SU-DHL-6 (cell line): ENCODE results near the gene TKT.

ENCODE experiments used
- EZH2phosphoT487 ChIP-seq: fragments of 200-600 bp; sonication (generic), shearing (Covaris generic); conservative IDR thresholded peaks from 2 replicates; pipeline ENCODE4 v1.6.1; 2018; ENCODE audit warnings: mild to moderate bottlenecking, antibody characterized with exemption, low read length, moderate library complexity, mixed read lengths
- TF ChIP-seq, protein P1 (sequence below): fragments of 200-600 bp; sonication (generic); IDR thresholded peaks from one replicate; pipeline ENCODE4 v1.5.1; 2017; ENCODE audit warnings: antibody characterized with exemption, mild to moderate bottlenecking, low read length, moderate library complexity; ENCODE audit not compliant: insufficient read depth, poor library complexity, severe bottlenecking

DNA sequence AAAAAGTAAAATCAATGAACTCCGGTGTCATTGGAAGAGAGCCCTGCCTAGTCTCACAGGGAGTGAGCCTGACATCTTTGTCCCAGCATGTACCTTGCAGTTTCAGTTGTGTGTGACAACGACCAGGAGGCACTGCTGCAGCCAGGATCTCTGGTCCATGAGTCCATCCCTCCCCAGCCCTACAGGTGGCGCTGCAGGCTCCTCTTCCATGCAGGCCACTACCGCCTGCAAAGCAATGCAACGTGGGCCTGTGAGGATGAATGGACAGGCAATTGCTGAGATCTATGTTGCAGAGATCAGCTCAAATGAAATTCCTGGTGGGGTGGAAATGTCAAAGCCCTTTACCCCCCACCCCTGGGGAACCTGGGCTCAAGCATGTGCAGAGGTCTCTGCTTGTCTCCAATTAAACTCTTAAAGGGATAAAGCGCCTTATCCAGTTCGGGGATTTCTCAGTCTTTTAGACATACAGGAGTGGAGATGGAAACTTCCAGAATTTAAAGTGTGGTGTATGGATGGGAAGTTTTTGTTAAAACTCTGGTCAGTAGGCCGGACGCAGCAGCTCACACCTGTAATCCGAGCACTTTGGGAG, 35.8 kb downstream of the TKT start:
- TF ChIP-seq, protein P1, sequence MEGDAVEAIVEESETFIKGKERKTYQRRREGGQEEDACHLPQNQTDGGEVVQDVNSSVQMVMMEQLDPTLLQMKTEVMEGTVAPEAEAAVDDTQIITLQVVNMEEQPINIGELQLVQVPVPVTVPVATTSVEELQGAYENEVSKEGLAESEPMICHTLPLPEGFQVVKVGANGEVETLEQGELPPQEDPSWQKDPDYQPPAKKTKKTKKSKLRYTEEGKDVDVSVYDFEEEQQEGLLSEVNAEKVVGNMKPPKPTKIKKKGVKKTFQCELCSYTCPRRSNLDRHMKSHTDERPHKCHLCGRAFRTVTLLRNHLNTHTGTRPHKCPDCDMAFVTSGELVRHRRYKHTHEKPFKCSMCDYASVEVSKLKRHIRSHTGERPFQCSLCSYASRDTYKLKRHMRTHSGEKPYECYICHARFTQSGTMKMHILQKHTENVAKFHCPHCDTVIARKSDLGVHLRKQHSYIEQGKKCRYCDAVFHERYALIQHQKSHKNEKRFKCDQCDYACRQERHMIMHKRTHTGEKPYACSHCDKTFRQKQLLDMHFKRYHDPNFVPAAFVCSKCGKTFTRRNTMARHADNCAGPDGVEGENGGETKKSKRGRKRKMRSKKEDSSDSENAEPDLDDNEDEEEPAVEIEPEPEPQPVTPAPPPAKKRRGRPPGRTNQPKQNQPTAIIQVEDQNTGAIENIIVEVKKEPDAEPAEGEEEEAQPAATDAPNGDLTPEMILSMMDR, result peak; percentile 84
- no peak for TF ChIP-seq EZH2phosphoT487
